Stimulated activated CD4-positive, alpha-beta T cell treated with anti-CD3 and anti-CD28 coated beads, Interleukin-1b, Interleukin-23, amount 100 ng/mL, for 1 hour (primary cell): ENCODE measurements around the gene LASP1NB.
"Not testable (repeated sequence)": the region's sequence is repeated elsewhere in the genome, so short reads cannot be mapped to it uniquely, and the experiment has no call there.

Experiments used
- DNase-seq, 2 donors: peaks; one replicate each; pipeline ENCODE4 v3.0.0-alpha.2; 2020; ENCODE audit warnings: low read depth in 2 of 2

Gene LASP1NB

DNA sequence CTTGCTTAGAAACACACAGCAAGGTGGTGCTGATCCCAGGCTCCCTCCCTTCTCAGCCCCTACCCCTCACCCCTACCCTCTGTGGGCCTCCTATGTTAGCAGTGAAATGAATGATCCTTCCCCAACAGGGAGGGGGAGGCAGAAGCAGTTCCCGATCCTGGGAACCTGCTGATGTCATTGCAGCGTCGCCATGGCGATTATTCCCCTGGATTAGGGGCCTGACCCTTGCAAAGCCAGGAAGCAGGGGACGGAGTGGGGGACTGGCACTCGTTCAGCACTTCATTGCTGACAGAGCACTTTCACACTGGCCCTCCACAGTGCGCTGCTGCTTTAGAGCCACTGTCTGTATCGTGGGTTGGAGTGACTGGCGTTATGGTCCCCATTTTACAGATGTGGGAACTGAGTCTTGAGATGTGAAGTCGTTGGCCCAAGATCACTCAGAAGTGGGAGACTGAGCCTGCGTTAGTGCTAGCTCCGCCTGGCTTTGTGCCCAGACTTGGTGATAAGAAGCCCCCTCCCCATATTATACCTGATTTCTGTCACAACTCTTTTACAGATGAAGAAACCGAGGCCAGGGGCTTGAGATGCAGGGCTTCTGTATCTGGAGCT lies 29.0 kb upstream of the LASP1NB start:
- no peak for DNase-seq

DNA sequence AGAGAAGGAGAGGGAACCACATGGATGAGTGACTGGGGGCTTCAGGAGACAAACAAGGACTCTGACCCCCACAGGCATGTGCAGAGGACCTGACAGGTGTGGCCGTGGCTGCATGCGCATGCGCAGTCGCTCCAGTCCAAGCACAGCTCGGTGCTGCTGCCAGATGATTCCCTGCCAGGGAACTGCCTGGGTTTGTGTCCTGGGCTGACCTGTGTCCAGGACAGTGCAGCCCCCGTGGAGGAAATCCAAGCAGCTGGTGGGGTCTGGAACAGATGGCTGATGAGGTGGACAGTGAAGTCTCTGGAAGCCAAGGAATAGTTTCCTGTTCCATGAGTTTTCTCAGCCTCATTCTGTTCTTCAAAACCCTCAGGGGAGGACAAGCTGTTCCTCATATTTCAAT lies 28.2 kb upstream of the LASP1NB start:
- DNase-seq, result no peak

DNA sequence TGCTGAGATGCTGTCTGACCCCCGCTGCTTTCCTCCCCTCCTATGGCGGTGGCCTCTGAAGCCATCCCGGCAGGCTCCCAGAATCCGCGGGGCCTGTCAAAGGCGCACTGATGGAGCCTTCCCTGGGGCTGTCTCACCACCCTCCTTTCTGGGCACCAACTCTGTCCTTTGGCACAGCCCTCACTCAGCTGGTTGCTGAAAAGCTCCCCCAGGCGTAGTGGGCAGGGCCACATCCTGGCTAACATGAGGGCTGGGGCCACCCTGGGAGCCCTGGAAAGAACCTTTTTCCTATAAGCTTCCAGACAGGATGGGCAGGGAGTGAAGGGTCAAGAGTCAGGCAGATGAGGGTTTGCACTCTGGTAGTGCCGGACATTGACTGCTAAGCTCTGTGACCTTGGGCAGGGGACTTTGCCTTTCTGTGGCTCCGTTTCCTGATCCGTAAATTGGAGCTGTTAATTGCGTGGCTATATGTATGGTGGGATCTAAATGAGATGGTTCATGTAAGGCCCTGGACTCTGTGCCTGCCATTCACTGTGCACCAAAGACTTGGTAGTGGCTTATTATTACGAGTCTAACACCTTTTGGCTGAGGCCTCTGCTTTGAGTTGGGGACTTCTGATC lies 27.6 kb upstream of the LASP1NB start:
- no peak for DNase-seq

DNA sequence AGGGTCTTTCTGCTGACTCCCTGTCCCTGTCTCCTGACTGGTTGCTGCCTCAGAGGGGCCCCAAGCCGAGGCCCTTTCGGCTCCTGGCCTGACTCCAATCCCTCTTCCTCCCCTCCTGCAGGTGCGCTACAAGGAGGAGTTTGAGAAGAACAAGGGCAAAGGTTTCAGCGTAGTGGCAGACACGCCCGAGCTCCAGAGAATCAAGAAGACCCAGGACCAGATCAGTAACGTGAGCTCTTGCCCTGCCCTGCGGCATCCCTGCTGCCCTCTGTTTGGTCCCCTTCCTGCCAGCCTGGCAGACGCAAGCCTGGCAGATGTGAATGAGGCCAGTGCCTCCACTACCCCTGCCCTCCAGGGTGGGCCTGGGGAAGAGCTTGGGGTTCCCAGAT lies 27.1 kb upstream of the LASP1NB start:
- DNase-seq, result no peak

DNA sequence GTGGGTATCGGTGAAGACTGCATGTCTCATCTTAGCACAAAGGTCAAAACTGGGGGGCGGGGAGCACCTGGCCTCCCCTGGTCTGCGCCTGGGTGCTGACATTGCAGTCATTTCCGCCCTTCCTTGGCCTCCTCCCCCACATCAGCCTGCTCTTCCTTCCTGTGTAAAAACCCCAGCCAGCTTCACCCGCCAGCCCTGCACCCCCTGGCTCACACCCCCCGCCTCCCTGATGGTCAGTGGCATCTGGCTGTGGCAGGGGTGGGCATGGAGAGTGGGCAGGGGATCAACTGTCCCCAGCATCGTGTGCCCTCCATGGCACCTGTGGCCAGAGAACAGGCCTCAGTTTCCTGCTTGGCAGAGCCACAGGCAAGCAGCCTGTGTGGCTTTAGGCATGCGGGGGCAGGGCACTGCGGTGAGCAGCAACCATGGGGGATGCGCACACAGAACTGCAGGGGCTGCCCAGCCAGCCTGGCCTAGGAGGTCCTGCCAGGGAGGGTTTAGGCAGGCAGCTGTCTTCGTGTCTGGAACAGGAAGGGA lies 26.5 kb upstream of the LASP1NB start:
- DNase-seq, result peak; percentile 57 to 71

DNA sequence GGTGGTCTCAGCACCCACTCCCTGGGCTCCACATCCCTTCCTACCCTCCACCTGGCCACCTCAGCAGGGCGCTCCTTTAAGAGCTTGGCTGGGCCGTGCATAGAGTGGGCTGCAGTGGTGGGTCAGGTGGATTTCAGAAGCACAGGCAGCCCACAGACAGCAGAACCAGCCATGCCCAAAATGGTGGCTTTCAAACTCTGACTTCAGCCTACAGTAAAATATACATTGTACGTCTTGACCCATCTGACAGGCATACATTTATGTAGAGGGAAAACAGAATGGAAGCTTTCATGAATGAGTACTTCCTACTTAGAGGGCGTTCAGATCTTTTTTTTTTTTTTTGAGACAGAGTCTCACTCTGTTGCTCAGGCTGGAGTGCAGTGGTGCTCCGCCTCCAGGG lies 26.0 kb upstream of the LASP1NB start:
- no peak for DNase-seq

DNA sequence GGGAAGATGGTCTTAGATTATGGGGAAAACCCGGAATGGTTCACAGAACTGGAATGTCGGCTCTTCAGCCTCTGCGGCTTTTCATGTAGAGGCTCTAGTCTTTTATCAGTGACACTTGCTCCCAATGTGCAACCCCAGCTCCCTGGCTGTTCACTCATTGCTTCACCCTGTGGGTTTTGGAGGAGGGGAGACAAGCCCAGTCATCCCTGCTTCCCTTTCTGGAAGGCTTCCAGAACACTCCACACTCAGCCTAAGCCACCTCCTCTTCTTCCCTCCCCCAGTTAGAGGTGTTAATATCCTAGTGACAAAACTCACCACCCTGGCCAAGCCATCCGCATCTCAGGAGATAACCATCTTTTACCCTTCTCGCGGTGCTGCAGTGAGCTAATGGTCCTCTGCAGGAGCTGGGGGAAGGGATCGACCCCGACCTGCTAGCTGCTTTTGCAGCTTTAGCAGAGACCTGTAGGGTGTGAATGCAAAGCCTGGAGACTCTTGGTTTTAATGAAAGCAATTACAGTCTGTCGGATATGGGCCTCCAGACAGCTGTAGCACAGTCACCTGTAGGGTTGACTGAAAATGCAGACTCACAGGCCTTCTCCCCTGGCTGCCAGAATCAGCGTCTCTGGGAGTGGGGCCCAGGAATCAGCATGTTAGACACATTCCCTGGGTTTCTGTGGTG lies 24.3 kb upstream of the LASP1NB start:
- DNase-seq, result no peak

DNA sequence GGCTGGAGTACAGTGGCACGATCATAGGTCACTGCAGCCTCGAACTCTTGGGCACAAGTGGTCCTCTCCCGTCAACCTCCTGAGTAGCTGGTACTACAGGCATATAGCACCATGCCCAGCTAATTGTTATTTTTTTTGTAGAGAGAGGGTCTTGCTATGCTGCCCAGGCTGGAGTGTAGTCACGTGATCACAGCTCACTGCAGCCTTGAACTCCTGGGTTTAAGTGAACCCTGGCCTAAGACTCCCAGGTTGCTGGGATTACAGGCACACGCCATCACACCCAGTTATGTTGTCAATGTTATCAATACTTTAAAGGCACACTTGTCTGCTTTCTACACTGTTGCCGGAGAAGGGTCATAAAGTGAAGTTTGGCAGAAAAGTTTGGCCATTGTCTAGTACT lies 22.0 kb upstream of the LASP1NB start:
- no peak for DNase-seq

DNA sequence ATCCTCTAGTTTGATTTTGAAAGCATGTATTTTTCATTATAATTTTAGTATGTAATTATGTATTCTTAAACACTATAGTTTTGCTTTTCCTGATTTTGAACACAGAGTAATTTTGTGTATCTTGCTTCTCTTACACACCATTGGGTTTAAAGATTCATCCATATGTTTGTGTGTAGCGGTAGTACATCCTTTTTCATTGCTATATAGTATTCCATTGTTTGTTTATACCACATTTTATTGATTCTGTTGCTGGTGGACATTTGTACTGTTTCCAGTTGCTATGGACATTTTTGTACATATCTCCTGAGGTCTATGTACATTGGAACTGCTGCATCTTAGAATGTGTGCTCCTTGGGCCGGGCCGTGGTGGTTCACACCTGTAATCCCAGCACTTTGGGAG lies 20.5 kb upstream of the LASP1NB start:
- DNase-seq, result no peak

DNA sequence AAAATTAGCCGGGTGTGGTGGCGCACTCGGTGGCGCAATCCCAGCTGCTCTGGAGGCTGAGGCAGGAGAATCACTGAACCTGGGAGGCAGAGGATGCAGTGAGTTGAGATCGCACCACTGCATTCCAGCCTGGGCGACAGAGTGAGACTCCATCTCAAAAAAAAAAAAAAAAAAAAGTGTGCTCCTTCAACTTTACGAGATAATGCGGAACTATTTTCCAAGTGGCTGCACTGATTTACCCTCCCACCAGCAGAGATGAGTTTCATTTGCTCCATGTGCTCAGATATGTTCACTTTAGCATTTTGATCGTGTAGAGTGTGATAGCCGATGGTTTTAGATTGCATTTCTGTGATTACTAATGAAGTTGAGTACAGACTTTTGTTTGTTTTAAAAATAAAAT lies 20.0 kb upstream of the LASP1NB start:
- no peak for DNase-seq

DNA sequence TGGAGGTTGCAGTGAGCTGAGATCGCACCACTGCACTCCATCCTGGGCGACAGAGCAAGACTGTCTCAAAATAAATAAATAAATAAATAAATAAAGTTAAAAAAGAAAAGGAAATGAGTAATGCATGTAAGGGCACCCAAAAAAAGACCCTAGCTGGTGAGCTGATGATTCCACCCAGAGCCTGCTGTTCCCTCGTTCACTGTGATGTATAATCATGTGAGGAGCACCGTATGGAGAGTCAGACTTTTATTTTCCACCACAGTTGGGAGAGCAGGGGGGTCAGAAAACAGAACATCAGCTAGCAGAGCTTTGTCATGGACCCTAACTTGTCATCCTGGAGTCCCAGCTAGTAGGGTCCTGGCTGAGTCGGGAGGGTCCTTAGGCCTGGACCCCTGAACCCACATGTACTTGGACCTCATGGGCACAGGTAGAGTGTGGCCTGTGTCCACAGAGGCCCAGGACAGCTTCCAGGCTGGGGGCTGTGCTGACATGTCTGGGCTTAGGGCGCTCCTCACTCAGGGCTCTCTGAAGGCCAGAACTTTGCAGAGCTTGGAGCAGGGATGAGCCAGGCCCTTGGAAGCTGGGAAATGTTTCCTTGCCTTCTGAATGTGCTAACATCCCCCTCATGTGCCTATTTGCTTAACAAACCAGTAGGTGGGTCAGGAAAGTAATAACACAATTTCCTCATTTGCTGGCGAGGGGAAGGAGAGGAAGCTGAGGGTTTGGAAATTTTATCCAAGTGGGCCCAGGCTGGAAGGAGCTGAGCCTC lies 18.8 kb upstream of the LASP1NB start:
- no peak for DNase-seq

DNA sequence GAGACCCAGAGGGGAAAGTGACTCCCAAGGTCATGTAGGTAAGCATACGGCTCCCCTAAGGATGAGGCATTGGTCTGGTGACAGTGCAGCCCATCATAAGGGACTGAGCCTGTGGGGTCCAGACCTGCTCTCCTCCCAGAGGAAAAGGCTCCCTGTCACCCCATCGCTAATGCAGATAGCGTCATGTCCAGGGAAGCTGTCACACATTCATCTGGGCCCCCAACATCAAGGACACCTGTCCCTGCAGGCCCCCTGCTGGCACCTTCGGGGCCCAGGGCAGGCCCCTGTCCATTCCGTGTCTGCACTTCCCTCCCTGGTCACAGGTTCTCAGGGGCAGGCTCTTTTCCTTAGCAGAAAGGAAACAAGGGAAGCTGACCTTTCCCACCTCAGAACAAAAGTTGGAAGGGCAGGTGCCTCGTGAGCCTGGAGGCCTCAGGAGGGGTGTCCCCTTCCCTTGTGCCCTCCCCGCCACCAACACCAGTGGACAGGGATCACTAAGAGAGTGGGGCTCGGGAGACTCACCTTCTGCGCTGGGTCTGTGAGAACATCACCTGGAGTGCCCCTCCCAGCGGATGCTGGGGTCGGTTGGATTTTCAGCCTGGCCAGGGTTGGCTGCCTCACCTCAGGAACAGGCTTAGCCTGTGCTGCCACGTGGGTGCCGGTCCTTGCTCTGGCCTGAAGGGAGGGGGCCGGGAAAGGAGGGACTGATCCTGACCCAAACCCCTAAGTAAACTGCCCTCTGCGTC lies 17.3 kb upstream of the LASP1NB start:
- DNase-seq, result no peak

DNA sequence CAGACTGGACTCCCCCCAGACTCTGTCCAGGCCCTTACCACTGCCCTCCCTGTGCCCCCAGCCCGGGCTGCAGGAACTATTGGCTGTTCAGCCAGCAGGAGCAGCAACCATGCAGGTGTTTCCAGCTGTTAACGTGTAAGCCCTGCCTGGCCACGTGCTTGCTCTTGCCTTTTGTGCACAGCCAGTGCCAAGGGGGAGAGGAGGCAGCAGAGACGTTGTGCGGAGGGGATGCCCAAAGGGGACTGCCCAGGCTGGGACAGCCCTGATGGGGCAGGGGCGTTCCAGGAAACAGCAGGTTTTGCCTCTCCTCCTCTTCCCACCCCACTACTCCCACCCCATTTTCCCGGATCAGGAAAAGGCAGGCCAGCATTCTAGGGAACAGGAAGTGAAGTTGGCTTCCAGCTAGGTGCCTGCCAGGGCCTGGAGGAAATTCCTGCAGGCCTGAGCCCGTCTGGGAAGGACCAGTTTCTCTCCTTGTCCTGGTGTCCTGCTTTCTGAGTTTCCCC lies 16.7 kb upstream of the LASP1NB start:
- DNase-seq, result no peak

DNA sequence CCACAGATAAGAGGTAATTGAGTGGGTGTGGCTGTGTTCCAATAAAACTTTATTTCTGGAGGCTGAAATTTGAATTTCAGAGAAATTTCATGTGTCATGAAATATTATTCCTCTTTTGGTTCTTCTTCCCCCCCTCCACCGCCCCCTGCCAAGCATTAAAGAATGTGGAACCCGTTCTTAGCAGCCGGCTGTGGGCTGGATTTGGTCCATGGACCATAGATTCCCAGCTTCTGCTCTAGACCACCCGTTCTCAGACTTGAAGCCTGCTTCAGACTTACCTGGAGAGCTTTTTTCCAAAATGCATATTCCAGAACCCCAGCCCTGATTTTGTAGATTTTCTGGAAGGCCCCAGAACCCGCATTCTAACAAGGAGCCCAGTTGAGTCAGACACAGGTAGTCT lies 15.1 kb upstream of the LASP1NB start:
- no peak for DNase-seq

DNA sequence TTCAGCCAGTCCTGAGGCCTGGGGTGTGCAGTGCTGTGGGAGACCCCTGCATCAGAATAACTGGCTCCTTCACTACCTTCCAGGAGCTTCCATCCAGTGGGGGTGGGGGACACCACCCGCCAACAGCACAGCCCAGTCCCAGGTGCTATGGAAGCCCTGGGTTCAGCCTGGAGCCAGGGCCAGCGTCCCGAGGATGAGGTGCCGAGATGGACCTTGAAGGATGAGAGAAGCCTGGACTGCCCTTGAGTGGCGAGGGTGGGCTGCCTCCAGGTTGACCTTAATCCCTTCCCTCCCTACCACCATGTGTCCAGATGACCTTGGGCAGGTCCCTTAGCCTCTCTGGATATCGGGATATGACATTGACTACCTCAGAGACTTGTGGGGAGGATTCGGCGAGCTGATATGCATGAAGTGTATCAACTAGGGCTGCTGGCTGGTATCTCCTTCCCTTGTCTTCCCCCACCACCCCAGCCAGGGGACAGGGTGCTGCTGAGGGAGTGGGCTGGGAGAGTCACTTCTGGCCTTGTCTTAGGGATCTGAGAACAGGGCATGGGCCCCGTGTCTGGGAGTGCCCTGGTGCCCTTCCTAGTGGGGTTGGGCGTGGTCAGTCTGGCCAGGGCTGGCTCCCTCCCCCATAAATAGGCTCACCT lies 14.2 kb upstream of the LASP1NB start:
- DNase-seq, result no peak

DNA sequence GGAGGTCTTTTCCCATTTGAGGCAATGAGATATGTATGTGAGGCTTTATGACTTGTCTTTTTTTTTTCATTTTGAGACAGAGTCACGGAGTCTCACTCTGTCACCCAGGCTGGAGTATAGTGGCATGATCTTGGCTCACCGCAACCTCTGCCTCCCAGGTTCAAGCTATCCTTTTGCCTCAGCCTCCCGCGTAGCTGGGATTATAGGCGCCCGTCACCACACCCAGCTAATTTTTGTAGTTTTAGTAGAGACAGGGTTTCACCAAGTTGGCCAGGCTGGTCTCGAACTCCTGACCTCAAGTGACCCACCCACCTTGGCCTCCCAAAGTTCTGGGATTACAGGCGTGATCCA lies 13.7 kb upstream of the LASP1NB start:
- DNase-seq, result not testable (repeated sequence)

DNA sequence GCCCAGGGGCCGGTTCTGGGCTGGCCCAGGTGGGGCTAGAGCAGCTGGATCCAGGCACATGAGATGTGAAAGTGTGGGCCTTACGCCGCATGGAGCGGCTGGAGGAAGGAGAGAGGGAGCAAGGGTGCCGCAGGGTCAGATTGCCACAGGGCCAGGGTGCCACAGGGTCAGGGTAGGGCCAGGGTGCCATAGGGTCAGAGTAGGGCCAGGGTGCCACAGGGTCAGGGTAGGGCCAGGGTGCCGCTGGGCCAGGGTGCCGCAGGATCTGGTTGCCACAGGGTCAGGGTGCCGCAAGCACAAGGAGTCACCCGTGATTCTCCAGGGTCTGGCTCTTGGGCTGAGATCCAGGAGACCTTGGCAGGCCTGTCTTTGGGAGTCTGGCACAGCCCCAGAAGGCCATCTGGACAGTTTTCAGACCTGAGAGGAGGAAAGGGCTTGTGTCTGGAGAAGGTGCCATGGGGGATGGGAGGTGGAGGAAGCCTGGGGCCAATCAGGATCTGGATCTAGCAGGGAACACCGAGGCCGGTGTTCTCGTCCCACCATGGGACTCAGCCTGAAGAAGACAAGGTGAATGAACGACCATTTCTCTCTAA lies 13.1 kb upstream of the LASP1NB start:
- DNase-seq, result no peak

DNA sequence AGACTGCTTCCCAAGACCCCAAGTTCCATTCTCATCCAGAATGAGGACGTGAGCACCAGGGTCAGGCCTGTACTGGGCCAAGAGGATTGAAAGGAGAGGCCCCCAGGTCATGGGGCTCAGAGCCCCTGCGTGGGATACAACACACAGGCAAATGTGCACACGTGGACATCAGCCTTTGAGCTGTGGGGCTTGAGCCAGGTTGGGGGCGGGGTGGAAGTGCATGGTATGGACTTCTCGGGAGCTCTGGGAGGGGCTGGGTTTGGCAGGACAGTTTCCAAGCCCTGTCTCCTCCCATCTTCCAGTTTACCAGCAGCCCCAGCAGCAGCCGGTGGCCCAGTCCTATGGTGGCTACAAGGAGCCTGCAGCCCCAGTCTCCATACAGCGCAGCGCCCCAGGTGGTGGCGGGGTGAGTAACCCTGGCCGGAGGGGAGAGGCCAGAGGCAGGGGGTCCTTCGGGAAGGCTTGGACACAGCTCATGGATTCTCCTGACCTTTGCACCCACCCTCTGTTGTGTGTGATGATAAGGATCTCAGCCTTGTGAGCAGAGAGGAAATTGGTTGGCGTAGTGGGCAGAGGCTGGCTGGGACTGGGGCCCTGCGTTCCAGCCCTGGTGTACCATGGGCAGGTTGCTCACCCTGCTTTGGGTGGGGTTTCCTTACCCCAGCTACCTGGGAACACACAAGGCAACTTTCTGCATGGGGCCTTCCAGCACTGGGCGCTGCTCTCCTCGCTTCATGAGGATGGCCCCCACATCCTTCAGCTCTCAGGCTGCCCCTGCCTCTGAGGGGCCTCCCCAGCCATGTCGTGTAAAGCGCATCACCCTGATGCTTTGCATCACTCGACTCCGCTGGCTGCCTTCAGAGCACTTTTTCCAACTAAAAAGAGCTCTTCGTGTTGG lies 10.4 kb upstream of the LASP1NB start:
- no peak for DNase-seq

DNA sequence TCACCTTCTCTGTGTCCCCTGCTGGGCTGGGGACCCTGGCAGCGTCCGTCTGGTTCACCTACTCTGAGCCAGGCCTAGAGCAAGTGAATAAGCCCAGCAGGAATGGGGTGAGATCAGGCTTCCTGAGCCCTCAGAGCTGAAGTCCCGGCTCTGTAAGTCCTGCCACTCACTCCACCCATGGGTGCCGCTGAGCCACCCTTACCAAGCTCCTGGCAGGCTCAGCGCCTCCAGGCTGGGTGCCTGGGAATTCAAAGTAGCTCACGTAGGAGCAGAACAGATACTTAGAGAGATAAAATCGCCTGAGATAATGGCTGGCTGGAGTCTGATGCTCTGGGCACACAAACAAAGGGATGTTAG lies 9.8 kb upstream of the LASP1NB start:
- DNase-seq, result no peak

DNA sequence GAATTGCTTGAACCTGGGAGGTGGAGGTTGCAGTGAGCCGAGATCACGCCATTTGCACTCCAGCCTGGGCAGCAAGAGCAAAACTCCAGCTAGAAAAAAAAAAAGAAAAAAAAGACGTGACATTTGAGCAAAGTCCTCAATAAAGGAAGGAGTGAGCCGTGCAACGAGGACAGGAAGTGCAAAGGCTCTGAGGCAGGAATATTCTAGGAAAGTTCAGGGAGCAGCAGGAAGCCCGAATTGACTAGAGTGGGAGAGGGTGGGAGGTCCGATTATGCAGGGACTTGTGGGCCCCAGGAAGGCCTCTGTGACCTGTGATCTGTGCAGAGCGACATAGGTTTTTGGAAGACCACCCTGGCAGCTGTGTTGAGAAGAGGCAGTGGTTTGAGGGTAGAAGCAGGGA lies 8.6 kb upstream of the LASP1NB start:
- DNase-seq, result no peak
